GM13977 (cell line): Measurements from ENCODE around the gene MADD.

Experiments
- DNase-seq: peaks from one replicate; pipeline ENCODE4 v3.0.0; 2012; ENCODE audit warnings: low spot score
- in situ Hi-C: fragments of 300-500 bp; cut with MboI; formaldehyde crosslinking; loops from one replicate; pipeline ENCODE4 v1.12.0; 2022; ENCODE audit warnings: low sequenced_read_pairs, low pct_unique_long_range_greater_than_20kb, mixed read lengths, inconsistent platforms; ENCODE audit not compliant: unreplicated experiment
- TF ChIP-seq, protein P1 (sequence below): IDR thresholded peaks from 2 replicates; pipeline ENCODE4 v1.5.1; 2012; ENCODE audit warnings: mild to moderate bottlenecking, control low read depth; ENCODE audit not compliant: insufficient read depth; ENCODE audit errors: extremely low read depth, missing control alignments

The MADD gene

DNA sequence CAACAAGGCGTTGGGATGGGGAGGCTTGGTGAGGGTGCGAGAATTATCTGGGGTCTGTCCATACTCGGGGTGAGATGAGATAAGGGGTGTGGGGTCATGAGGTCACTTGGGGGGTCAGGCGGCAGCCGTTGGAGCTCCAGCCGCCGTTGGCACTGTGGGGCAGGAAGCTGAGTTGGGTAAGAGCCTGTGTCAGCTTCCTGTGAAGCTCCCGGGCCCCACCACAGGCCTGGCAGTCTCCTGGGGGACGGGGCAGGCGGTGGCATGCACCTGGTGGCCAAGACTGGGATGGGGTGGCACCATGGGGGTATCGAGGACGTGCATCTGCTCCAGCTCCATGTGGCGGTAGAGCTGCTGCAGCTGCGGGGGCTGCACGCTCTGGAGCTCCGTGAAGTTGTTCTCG, 89.7 kb downstream of the MADD start:
- in situ Hi-C loops, result no loop called here
- DNase-seq, result no peak
- TF ChIP-seq, protein P1, sequence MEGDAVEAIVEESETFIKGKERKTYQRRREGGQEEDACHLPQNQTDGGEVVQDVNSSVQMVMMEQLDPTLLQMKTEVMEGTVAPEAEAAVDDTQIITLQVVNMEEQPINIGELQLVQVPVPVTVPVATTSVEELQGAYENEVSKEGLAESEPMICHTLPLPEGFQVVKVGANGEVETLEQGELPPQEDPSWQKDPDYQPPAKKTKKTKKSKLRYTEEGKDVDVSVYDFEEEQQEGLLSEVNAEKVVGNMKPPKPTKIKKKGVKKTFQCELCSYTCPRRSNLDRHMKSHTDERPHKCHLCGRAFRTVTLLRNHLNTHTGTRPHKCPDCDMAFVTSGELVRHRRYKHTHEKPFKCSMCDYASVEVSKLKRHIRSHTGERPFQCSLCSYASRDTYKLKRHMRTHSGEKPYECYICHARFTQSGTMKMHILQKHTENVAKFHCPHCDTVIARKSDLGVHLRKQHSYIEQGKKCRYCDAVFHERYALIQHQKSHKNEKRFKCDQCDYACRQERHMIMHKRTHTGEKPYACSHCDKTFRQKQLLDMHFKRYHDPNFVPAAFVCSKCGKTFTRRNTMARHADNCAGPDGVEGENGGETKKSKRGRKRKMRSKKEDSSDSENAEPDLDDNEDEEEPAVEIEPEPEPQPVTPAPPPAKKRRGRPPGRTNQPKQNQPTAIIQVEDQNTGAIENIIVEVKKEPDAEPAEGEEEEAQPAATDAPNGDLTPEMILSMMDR, result no peak

DNA sequence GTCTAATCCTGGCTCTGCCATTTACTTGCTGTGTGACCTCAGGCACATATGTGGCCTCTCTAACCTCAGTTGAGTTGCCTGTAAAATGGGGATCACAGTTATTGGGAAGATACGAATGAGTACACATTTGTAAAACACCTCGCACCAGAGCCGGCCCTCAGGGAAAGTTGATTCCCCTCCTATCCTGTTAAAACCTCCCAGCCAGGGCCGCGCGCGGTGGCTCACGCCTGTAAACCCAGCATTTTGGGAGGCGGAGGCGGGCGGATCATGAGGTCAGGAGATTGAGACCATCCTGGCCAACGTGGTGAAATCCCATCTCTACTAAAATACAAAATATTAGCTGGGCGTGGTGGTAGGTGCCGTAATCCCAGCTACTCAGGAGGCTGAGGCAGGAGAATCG, 90.4 kb downstream of the MADD start:
- TF ChIP-seq, protein P1, result no peak
- DNase-seq, result no peak
- in situ Hi-C loops, result no loop called here

DNA sequence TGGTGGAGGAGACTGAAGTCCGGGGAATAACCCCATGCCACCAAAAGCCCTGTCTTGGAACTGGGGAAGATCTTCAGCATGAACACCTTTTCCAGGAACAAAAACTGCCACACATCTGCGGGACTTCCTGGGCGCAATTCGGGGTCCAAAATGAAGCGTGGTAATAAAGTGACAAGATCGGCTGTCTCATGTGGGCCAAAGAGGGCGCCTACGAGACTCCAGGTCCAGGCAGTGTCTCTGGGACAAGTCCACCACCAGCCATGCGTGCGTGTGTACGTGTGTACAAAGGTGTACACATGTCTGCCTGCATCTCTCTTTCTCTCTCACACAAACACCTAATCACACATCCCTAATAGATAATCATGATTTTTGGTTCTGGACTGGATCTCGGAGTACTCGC, 91.5 kb downstream of the MADD start:
- TF ChIP-seq, protein P1, result no peak
- DNase-seq, result no peak
- in situ Hi-C loops, result no loop called here

DNA sequence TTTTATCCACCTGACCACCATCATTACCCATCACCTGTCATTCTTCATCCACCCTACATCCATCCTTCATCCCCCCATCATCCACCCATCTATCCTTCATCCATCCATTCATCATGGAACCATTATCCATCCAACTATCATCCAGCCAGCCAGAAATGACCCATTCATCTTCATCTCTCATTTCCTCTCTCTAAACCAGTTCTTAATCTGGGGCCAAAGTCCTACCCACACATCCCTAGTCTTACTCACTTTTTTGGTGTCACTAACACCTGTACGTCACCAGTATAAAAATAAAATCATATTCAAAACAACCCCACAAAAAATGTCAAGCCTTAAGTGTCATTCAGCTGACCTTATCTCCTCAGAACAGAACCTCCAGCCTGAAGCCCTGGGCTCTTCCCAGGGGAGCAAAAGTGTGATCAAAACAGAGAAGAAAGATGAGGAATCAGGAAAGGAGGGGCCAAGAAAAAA, 96.1 kb downstream of the MADD start:
- TF ChIP-seq, protein P1, result no peak
- in situ Hi-C loops, result no loop called here

DNA sequence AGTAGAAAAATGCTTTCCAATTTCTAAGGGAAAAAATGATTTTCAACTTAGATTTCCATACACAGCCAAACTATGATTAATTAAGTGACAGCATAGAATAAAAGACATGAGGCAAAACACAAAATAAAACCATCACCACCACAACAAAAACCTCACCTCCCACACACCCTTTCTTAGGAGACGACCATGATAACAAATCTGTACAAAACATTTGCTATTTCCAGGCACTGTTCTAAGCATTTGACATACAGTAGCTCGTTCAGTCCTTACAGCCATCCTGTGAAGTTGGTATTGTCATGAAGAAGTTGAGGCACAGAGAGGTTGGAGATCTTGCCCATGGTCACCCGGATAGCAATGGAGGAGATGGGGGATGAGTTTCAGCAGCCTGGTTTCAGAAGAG, 99.7 kb downstream of the MADD start:
- no peak for DNase-seq
- in situ Hi-C loops, result no loop called here
- TF ChIP-seq, protein P1, result no peak

More for the DNA sequence above, 96.1 kb downstream of the MADD start:
- DNase-seq, result no peak

DNA sequence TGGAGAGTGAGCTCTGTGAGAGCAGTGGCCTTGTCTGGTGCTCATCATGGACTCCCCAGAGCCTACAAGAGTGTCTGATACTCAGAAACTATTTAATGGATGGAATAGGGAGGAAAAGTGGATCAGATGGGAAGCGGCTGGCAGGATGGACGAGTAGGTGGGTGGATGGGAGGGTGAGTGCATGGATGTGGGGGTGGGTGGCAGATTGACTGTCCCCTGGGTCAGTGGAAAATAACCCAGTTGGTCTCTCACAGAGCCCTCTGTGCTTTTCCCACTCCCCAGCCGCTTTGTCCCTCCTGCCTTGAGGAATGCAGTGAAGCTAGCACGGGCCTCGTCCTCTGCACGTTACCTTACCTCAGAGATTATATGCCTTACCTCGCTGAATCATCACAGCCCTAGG, 102.5 kb downstream of the MADD start:
- DNase-seq, result no peak
- in situ Hi-C loops, result no loop called here
- TF ChIP-seq, protein P1, result no peak
